Activated gamma-delta T cell treated with Interleukin-2 at 50 U/mL for 16 hours (primary cell): ENCODE measurements around the gene SPRYD3.
"Not testable (repeated sequence)": the region's sequence is repeated elsewhere in the genome, so short reads cannot be mapped to it uniquely, and the experiment has no call there.

Experiments
- DNase-seq: peaks from one replicate; pipeline ENCODE4 v3.0.0-alpha.2; 2020

SPRYD3 gene

GRCh38 chr12:53101931-53102781 lies 23.0 kb upstream of the SPRYD3 start:
- DNase-seq: no peak

GRCh38 chr12:53101266-53101665 lies 22.1 kb upstream of the SPRYD3 start:
- no peak for DNase-seq

- DNase-seq: no peak
Observed at GRCh38 chr12:53100466-53101151, 21.4 kb upstream of the SPRYD3 start.

- peak; percentile 93 for DNase-seq
Observed at GRCh38 chr12:53099071-53099882, 20.1 kb upstream of the SPRYD3 start.

GRCh38 chr12:53098354-53098981 lies 19.3 kb upstream of the SPRYD3 start:
- DNase-seq: no peak

GRCh38 chr12:53097564-53098353 lies 18.6 kb upstream of the SPRYD3 start, which contains the start of gene IGFBP6:
Gene IGFBP6, plus strand, starts transcription at chr12:53097667. Its CDS starts 51 bp downstream, at chr12:53097718.
- peak; percentile 56 for DNase-seq

- no peak for DNase-seq
Observed at GRCh38 chr12:53097207-53097563, 18.0 kb upstream of the SPRYD3 start.

GRCh38 chr12:53096759-53097158 lies 17.6 kb upstream of the SPRYD3 start:
- DNase-seq: no peak

GRCh38 chr12:53096089-53096741 lies 17.0 kb upstream of the SPRYD3 start:
- DNase-seq: no peak

- DNase-seq: not testable (repeated sequence)
Observed at GRCh38 chr12:53095596-53095895, 16.4 kb upstream of the SPRYD3 start.

GRCh38 chr12:53094796-53095595 lies 15.8 kb upstream of the SPRYD3 start:
- DNase-seq: not testable (repeated sequence)

- no peak for DNase-seq
Observed at GRCh38 chr12:53094394-53094787, 15.2 kb upstream of the SPRYD3 start.

GRCh38 chr12:53093777-53094393 lies 14.7 kb upstream of the SPRYD3 start:
- DNase-seq: no peak

- DNase-seq: no peak
Observed at GRCh38 chr12:53091756-53092155, 12.6 kb upstream of the SPRYD3 start.

- no peak for DNase-seq
Observed at GRCh38 chr12:53090554-53090953, 11.4 kb upstream of the SPRYD3 start.

- no peak for DNase-seq
Observed at GRCh38 chr12:53090105-53090504, 10.9 kb upstream of the SPRYD3 start.

- DNase-seq: no peak
Observed at GRCh38 chr12:53086361-53086760, 7.2 kb upstream of the SPRYD3 start.

- no peak for DNase-seq
Observed at GRCh38 chr12:53082637-53083175, 3.5 kb upstream of the SPRYD3 start.

- peak; percentile 45 for DNase-seq
Observed at GRCh38 chr12:53078425-53079225, 565 bp downstream of the SPRYD3 start.
